PC-3 (cell line): ENCODE results near the gene WWC2.

ENCODE experiments used
- EZH2 ChIP-seq: fragments of 300-600 bp; sonication (generic); IDR thresholded peaks from one replicate; pipeline ENCODE4 v1.6.1; 2017; ENCODE audit warnings: antibody characterized with exemption, mild to moderate bottlenecking, low read length; ENCODE audit not compliant: unreplicated experiment
- TF ChIP-seq, protein P1 (sequence below): fragments of 300-600 bp; sonication (generic); conservative IDR thresholded peaks from 2 replicates; pipeline ENCODE4 v1.5.1; 2017; ENCODE audit warnings: antibody characterized with exemption, low read depth, mild to moderate bottlenecking, low read length

- no peak for TF ChIP-seq EZH2
- TF ChIP-seq, protein P1, sequence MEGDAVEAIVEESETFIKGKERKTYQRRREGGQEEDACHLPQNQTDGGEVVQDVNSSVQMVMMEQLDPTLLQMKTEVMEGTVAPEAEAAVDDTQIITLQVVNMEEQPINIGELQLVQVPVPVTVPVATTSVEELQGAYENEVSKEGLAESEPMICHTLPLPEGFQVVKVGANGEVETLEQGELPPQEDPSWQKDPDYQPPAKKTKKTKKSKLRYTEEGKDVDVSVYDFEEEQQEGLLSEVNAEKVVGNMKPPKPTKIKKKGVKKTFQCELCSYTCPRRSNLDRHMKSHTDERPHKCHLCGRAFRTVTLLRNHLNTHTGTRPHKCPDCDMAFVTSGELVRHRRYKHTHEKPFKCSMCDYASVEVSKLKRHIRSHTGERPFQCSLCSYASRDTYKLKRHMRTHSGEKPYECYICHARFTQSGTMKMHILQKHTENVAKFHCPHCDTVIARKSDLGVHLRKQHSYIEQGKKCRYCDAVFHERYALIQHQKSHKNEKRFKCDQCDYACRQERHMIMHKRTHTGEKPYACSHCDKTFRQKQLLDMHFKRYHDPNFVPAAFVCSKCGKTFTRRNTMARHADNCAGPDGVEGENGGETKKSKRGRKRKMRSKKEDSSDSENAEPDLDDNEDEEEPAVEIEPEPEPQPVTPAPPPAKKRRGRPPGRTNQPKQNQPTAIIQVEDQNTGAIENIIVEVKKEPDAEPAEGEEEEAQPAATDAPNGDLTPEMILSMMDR: no peak
Observed at GRCh38 chr4:183098723-183099536, at the start of gene WWC2.
